Activated T-helper 1 cell treated with anti-CD3 and anti-CD28 coated beads, Interleukin-12 subunit alpha, Interleukin-12 subunit beta, Interleukin-2, Interleukin-4 antibody, amounts not matched to agents 30 ng/mL and 10 ng/mL and 1 ng/mL, durations not matched to agents 14 hours and 24 hours and 36 hours (primary cell): ENCODE measurements around the gene KSR2. TPM values are rescaled to one million over a fixed set of nuclear protein-coding genes. Genes with fewer than 3 reads are reported as not detected.
"Not testable (repeated sequence)": the region's sequence is repeated elsewhere in the genome, so short reads cannot be mapped to it uniquely, and the experiment has no call there.

Experiments
- DNase-seq: peaks from one replicate; pipeline ENCODE4 v3.0.0; 2021; ENCODE audit warnings: low spot score
- H3K27ac Mint-ChIP-seq: one replicate; pipeline ENCODE4 v1.8.0; 2021; ENCODE audit warnings: mild to moderate bottlenecking, mixed read lengths
- H3K27me3 Mint-ChIP-seq: one replicate; pipeline ENCODE4 v1.8.0; 2022; ENCODE audit warnings: mild to moderate bottlenecking, moderate library complexity, mixed read lengths; ENCODE audit not compliant: insufficient read depth
- H3K36me3 Mint-ChIP-seq: one replicate; pipeline ENCODE4 v1.8.0; 2021; ENCODE audit warnings: low read depth, mixed read lengths
- H3K4me1 Mint-ChIP-seq: one replicate; pipeline ENCODE4 v1.8.0; 2021; ENCODE audit warnings: low read depth, mixed read lengths
- H3K4me3 Mint-ChIP-seq: one replicate; pipeline ENCODE4 v1.8.0; 2021; ENCODE audit warnings: mild to moderate bottlenecking, moderate library complexity, mixed read lengths
- H3K9me3 Mint-ChIP-seq: one replicate; pipeline ENCODE4 v1.8.0; 2021; ENCODE audit warnings: mixed read lengths
- intact Hi-C: fragments of 100-400 bp; cut with micrococcal nuclease; formaldehyde crosslinking; loops from one replicate; pipeline ENCODE4 v1.15.1; 2024
- total RNA-seq: library from RNA; stranded (reverse); gene quantifications from 2 replicates; pipeline ENCODE4 v1.2.3, GENCODE V29; 2022

Gene KSR2
- total RNA-seq, 1 donor from 2014 or later = 0.08 TPM

DNA sequence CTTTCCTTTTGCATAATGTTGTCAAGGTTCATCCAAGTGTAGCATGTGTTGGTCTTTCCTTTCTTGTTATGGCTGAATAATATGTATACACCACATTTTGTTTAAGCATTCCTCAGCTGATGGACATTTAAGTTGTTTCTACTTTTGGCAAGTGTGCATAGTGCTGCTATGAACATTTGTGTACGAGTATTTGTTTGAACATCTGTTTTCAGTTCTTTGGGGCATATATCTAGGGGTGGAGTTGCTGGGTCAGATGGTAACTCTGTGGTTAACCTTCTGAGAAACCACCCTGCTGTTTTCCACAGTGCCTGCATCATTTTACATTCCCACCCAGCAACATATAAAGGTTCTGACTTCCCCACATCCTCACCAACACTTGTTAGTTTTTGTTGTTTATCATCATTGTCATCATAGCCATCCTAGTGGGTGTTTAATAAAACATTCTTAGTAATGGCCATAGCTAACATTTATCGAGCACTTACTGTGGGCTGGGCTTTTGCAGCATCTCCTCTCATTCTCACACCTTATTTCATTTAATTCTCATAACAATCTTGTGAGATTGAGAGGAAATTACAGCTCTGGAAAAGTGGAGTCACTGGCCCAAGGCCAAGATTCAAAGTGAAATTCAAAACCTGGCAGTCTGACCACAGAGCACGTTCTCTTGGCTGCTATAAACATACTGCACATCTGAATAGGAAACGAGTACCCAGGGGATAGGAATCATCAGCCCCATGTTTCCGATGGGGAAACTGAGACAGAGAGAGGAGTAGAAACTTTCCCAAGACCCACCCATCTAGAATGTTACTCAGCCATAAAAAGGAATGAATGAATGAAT lies 193.6 kb downstream of the KSR2 start:
- no peaks in the 10 kb centered on the region for H3K36me3 Mint-ChIP-seq
- H3K9me3 Mint-ChIP-seq = no peaks in the 10 kb centered on the region
- no peaks in the 10 kb centered on the region for H3K4me1 Mint-ChIP-seq
- no peak overlapping the region for H3K27ac Mint-ChIP-seq
- intact Hi-C loops = no loop called here
- no peak for DNase-seq
- no peak overlapping the region for H3K4me3 Mint-ChIP-seq
- no peaks in the 10 kb centered on the region for H3K27me3 Mint-ChIP-seq

DNA sequence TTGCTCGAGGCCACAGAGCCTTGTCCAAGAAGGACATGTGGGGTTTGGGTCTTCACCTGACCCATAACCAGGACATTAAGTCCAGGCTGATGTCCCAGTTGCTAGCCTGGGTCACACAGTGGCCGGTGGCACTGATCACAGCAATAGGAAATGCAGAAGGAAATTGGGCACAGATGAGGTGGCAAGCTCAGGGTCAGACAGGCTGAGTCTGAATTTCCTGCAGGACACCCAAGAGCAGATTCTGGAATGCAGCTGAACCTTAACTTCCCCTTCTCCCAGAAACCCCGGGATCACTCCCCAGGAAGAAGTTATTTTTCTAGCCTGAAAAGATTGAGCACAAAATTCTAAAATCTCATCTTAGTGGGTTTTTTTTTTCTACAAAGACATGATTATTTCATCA lies 199.9 kb downstream of the KSR2 start:
- Mint-ChIP-seq H3K36me3 (no peaks in the 10 kb centered on the region), H3K27ac (no peak overlapping the region), H3K4me3 (no peak overlapping the region), H3K9me3 (peaks cover 17% of the 10 kb centered on the region), H3K4me1 (no peaks in the 10 kb centered on the region), H3K27me3 (no peaks in the 10 kb centered on the region)
- intact Hi-C loops = no loop called here
- no peak for DNase-seq

DNA sequence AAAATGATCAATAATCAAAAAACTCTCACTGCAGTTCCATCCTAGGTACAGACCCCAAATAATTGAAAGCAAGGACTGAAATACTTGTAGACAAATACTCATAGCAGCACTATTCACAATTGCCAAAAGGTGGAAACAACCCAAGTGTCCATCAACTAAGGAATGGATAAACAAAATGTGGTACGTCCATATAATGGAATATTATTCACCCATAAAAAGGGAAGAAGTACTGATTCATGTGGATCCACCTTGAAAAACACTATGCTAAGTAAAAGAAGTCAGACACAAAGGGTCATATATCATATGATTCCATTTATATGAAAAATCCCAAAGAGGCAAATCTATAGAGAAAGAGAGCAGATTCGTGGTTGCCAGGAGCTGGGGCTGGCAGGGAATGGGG lies 202.8 kb downstream of the KSR2 start:
- Mint-ChIP-seq H3K9me3 (peaks cover 17% of the 10 kb centered on the region), H3K4me1 (no peaks in the 10 kb centered on the region), H3K36me3 (no peaks in the 10 kb centered on the region), H3K4me3 (no peak overlapping the region), H3K27ac (no peak overlapping the region), H3K27me3 (no peaks in the 10 kb centered on the region)
- intact Hi-C loops = no loop called here
- DNase-seq = no peak

DNA sequence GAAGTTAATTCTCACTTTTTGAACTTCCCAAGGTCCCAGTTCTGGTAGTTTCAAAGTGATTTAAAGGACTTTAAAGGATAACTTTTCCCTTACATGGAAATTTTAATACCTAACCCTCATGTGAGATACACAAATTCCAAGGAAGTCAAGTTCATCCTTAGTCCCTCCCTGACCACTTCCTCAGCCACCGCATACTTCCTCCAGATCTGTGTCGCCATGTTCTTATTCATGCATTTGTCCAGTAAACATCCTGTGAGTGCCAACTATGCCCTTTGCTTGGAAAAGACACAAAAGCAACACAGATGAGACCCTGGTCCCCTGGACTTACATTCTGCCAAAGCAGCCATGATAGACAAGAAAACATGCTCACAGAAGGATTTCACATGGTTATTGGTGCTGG lies 206.6 kb downstream of the KSR2 start:
- H3K4me3 Mint-ChIP-seq = no peak overlapping the region
- H3K27ac Mint-ChIP-seq = no peak overlapping the region
- intact Hi-C loops = no loop called here
- no peaks in the 10 kb centered on the region for H3K27me3 Mint-ChIP-seq
- DNase-seq = no peak
- H3K9me3 Mint-ChIP-seq = peaks cover 17% of the 10 kb centered on the region
- no peaks in the 10 kb centered on the region for H3K36me3 Mint-ChIP-seq
- H3K4me1 Mint-ChIP-seq = no peaks in the 10 kb centered on the region

DNA sequence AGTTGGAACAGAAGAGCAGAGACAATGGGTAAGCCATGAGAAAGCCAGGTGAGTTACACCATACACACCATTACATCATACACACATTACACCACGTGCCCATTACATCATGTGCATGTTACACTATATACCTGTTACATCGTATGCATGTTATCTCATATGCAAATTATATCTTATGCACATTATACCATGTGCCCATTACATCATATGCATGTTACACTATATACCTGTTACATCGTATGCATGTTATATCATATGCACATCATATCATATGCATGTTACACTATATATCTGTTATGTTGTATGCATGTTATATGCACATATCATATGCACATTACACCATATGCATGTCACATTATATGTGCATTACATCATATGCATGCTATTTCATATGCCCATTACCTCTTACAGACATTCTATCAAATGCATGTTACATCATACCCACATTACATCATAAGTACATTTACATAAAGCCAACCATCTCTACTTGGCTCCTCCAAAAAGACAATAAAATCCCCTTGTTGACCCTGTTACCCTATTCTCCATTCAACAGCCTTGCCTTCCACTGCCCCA lies 207.2 kb downstream of the KSR2 start:
- Mint-ChIP-seq H3K9me3 (peaks cover 17% of the 10 kb centered on the region), H3K36me3 (no peaks in the 10 kb centered on the region), H3K4me1 (no peaks in the 10 kb centered on the region), H3K27me3 (no peaks in the 10 kb centered on the region), H3K4me3 (no peak overlapping the region), H3K27ac (no peak overlapping the region)
- DNase-seq = no peak
- intact Hi-C loops = no loop called here

DNA sequence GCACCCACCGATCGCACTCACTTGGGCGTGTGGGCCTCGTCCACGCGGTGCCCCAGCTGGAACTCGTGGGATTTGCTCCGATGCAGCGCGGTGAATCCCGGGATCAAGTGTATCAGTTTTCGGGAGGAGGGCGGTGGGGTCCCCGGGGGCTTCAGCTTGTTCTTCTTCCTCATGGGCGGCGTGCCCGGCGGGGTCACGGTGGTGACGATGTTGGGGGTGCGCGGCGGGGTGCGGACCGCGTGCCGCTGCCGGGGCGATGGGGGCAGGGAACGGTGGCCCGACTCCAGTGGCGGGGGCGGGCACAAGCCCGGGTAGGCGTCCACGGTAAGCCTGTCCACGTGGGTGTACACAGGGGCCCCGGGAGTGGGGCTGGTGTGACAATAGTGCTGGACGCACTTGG lies 207.8 kb downstream of the KSR2 start:
- no peak for DNase-seq
- Mint-ChIP-seq H3K9me3 (peaks cover 11% of the 10 kb centered on the region), H3K4me3 (no peak overlapping the region), H3K36me3 (no peaks in the 10 kb centered on the region), H3K27me3 (no peaks in the 10 kb centered on the region), H3K27ac (no peak overlapping the region), H3K4me1 (no peaks in the 10 kb centered on the region)
- intact Hi-C loops = no loop called here

DNA sequence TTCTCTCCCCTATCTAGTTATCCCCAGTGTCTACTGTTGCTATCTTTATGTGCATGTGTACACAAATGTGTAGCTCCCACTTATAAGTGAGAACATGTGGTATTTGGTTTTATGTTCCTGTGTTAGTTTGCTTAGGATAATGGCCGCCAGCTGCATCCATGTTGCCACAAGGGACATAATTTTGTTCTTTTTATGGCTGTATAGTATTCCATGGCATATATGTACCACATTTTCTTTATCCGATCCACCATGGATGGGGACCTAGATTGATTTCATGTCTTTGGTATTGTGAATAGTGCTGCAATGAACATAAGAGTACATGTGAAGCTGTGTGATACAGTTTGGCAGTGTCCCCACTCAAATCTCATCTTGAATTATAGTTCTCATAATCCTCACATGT lies 218.1 kb downstream of the KSR2 start:
- DNase-seq = no peak
- intact Hi-C loops = no loop called here
- peaks cover 5% of the 10 kb centered on the region for H3K9me3 Mint-ChIP-seq
- no peaks in the 10 kb centered on the region for H3K4me1 Mint-ChIP-seq
- H3K36me3 Mint-ChIP-seq = no peaks in the 10 kb centered on the region
- no peak overlapping the region for H3K27ac Mint-ChIP-seq
- H3K27me3 Mint-ChIP-seq = no peaks in the 10 kb centered on the region
- H3K4me3 Mint-ChIP-seq = no peak overlapping the region

DNA sequence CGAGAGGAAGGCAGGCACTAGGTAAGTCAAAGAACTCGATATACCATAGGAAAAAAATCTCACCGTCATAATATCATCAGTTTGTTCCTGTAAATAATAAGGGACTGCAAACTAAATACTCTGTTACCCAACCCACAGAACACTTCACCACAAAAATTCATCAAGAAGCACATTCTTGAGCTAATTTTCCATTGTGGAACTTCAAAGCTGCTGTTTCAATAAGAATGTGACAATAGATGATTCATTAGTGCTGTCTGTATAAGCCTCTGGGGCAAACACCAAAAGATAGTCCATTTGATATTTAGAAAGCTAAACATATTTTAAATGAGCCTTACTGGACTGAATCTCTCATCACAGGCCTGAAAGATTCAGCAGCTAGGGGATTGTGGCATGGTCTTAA lies 219.4 kb downstream of the KSR2 start:
- H3K36me3 Mint-ChIP-seq = no peaks in the 10 kb centered on the region
- no peak for DNase-seq
- H3K27me3 Mint-ChIP-seq = no peaks in the 10 kb centered on the region
- H3K4me3 Mint-ChIP-seq = no peak overlapping the region
- intact Hi-C loops = no loop called here
- H3K9me3 Mint-ChIP-seq = peaks cover 5% of the 10 kb centered on the region
- no peaks in the 10 kb centered on the region for H3K4me1 Mint-ChIP-seq
- no peak overlapping the region for H3K27ac Mint-ChIP-seq

DNA sequence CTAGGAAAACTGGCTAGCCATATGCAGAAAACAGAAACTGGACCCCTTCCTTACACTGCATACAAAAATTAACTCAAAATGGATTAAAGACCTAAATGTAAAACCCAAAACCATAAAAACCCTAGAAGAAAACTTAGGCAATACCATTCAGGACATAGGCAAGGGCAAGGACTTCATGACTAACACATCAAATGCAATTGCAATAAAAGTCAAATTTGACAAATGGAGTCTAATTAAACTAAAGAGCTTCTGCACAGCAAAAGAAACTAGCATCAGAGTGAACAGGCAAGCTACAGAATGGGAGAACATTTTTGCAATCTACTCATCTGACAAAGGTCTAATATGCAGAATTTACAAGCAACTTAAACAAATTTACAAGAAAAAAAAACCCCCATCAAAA lies 222.4 kb downstream of the KSR2 start:
- H3K36me3 Mint-ChIP-seq, H3K9me3 Mint-ChIP-seq, intact Hi-C loops, H3K4me3 Mint-ChIP-seq, H3K27me3 Mint-ChIP-seq, H3K27ac Mint-ChIP-seq, DNase-seq, H3K4me1 Mint-ChIP-seq: not testable (repeated sequence)

DNA sequence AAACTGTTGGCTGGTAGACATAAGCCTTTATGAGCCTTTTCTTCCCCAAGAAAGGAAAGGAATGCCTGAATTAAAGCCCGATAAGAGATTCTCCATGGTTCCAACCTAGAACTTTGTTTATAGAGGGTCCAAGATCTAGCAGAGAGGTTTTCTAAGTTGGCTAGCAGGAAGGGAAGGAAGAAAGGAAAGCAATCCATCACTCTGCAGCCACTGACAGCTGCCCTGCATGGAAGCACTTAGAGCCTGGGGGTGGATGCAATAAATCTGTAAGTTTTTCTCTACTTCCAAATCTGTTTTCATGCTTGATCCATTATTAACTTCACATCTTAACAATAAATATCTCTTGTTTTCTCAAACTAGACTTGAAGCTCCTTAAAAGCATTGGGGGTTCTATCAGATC lies 224.4 kb downstream of the KSR2 start:
- H3K9me3 Mint-ChIP-seq = peaks cover 5% of the 10 kb centered on the region

DNA sequence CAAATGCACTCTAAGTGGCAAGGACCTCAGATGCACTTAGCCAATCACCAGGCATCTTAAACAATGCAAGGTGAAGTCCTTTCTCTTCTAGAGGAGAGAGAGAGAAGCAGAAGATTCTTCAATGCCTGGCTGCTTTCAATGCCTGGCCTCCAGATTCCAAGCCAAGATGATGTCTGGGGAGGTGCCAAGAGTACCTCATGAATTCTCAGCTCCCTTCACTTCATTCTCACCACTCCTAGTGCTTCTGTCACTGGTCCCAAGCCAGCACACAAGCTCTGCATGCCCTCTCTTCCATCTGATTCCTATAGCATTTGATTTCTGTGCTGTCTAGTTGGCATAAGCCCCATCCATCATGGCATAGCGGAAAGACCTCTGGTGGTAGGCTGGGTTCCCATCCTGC lies 225.0 kb downstream of the KSR2 start:
- H3K9me3 Mint-ChIP-seq = peaks cover 5% of the 10 kb centered on the region
- no peaks in the 10 kb centered on the region for H3K27me3 Mint-ChIP-seq
- no peaks in the 10 kb centered on the region for H3K4me1 Mint-ChIP-seq
- intact Hi-C loops = no loop called here
- H3K27ac Mint-ChIP-seq = no peak overlapping the region
- no peak for DNase-seq
- no peaks in the 10 kb centered on the region for H3K36me3 Mint-ChIP-seq
- no peak overlapping the region for H3K4me3 Mint-ChIP-seq

More for the DNA sequence above, 224.4 kb downstream of the KSR2 start:
- Mint-ChIP-seq H3K36me3 (no peaks in the 10 kb centered on the region), H3K4me1 (no peaks in the 10 kb centered on the region), H3K27ac (no peak overlapping the region), H3K4me3 (no peak overlapping the region), H3K27me3 (no peaks in the 10 kb centered on the region)
- intact Hi-C loops = no loop called here
- no peak for DNase-seq

DNA sequence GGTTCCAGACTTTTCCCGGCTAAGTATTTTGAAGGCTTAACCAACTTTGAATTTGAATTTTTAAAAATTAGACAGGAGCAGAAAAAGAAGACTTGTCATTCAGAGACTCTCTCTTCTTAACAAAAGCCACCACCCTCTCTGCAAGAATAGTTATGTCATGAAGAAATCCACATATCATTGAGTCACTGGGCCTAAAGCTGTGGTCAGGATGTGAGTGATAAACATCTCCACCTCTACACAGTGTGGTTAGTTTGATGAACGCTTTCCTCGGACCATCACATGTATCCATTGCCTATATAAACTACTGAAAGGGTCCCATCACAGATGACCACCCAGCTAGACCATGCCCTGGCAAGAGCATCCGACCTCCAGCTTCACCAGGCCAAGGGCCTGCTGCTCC lies 226.1 kb downstream of the KSR2 start:
- peaks cover 5% of the 10 kb centered on the region for H3K9me3 Mint-ChIP-seq
- intact Hi-C loops = no loop called here
- H3K36me3 Mint-ChIP-seq = no peaks in the 10 kb centered on the region
- no peaks in the 10 kb centered on the region for H3K4me1 Mint-ChIP-seq
- no peak for DNase-seq
- no peaks in the 10 kb centered on the region for H3K27me3 Mint-ChIP-seq
- no peak overlapping the region for H3K27ac Mint-ChIP-seq
- H3K4me3 Mint-ChIP-seq = no peak overlapping the region

DNA sequence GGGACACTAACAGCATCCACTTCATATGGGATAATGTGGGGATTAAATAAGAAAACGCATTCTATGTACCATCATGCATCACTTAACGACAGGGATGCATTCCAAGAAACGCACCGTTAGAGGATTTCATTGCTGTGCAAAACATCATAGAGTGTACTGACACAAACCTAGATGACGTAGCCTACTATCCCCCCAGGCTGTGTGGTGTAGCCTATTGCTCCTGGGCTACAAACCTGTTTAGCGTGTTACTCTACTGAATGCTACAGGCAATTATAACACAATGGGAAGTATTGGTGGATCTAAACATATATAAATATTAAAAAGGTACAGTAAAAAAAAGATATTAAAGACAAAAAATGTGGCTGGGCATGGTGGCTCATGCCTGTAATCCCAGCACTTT lies 230.6 kb downstream of the KSR2 start:
- no peaks in the 10 kb centered on the region for H3K4me1 Mint-ChIP-seq
- no peak overlapping the region for H3K27ac Mint-ChIP-seq
- H3K36me3 Mint-ChIP-seq = no peaks in the 10 kb centered on the region
- intact Hi-C loops = no loop called here
- H3K27me3 Mint-ChIP-seq = no peaks in the 10 kb centered on the region
- no peak for DNase-seq
- H3K4me3 Mint-ChIP-seq = no peak overlapping the region
- H3K9me3 Mint-ChIP-seq = no peaks in the 10 kb centered on the region

DNA sequence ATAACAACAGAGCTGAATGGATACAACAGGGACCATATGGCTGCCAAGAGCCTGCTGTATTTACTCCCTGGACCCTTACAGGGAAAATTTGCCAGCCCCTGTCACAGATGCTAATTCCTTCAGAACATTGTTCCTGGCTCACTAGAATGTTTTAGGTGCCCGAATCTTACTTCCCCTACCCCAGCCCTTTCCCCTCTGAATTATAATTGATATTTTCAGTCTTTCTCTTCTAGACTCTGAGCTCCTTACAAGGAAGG lies 235.3 kb downstream of the KSR2 start:
- H3K9me3 Mint-ChIP-seq = no peaks in the 10 kb centered on the region
- no peak overlapping the region for H3K27ac Mint-ChIP-seq
- H3K36me3 Mint-ChIP-seq = no peaks in the 10 kb centered on the region
- intact Hi-C loops = no loop called here
- H3K4me3 Mint-ChIP-seq = no peak overlapping the region
- DNase-seq = no peak
- H3K4me1 Mint-ChIP-seq = no peaks in the 10 kb centered on the region
- no peaks in the 10 kb centered on the region for H3K27me3 Mint-ChIP-seq
